GM13977 (cell line): ENCODE measurements around the gene WASL.
"Not testable (repeated sequence)": the region's sequence is repeated elsewhere in the genome, so short reads cannot be mapped to it uniquely, and the experiment has no call there.

Experiments used
- DNase-seq: peaks from one replicate; pipeline ENCODE4 v3.0.0; 2012; ENCODE audit warnings: low spot score
- in situ Hi-C: fragments of 300-500 bp; cut with MboI; formaldehyde crosslinking; loops from one replicate; pipeline ENCODE4 v1.12.0; 2022; ENCODE audit warnings: low sequenced_read_pairs, low pct_unique_long_range_greater_than_20kb, mixed read lengths, inconsistent platforms; ENCODE audit not compliant: unreplicated experiment
- TF ChIP-seq, protein P1 (sequence below): IDR thresholded peaks from 2 replicates; pipeline ENCODE4 v1.5.1; 2012; ENCODE audit warnings: mild to moderate bottlenecking, control low read depth; ENCODE audit not compliant: insufficient read depth; ENCODE audit errors: extremely low read depth, missing control alignments

Gene WASL

GRCh38 chr7:123782071-123782798, 33.4 kb upstream of the WASL start:
- DNase-seq = no peak
- TF ChIP-seq, protein P1, sequence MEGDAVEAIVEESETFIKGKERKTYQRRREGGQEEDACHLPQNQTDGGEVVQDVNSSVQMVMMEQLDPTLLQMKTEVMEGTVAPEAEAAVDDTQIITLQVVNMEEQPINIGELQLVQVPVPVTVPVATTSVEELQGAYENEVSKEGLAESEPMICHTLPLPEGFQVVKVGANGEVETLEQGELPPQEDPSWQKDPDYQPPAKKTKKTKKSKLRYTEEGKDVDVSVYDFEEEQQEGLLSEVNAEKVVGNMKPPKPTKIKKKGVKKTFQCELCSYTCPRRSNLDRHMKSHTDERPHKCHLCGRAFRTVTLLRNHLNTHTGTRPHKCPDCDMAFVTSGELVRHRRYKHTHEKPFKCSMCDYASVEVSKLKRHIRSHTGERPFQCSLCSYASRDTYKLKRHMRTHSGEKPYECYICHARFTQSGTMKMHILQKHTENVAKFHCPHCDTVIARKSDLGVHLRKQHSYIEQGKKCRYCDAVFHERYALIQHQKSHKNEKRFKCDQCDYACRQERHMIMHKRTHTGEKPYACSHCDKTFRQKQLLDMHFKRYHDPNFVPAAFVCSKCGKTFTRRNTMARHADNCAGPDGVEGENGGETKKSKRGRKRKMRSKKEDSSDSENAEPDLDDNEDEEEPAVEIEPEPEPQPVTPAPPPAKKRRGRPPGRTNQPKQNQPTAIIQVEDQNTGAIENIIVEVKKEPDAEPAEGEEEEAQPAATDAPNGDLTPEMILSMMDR = no peak

DNA sequence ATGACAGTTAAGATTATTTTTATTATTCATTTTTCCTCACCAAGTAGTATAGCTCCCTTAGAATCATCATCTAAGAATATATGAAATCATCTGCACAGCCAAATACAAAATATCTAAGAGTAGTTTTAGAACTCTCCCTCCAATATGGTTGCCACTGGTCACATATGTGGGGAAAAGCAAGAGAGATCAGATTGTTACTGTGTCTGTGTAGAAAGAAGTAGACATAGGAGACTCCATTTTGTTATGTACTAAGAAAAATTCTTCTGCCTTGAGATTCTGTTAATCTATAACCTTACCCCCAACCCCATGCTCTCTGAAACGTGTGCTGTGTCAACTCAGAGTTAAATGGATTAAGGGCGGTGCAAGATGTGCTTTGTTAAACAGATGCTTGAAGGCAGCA, 31.7 kb upstream of the WASL start:
- DNase-seq, in situ Hi-C loops: not testable (repeated sequence)

More at GRCh38 chr7:123782071-123782798, 33.4 kb upstream of the WASL start:
- in situ Hi-C loops = no loop called here

GRCh38 chr7:123774496-123774895, 25.7 kb upstream of the WASL start:
- TF ChIP-seq, protein P1 = no peak
- in situ Hi-C loops = no loop called here
- no peak for DNase-seq

DNA sequence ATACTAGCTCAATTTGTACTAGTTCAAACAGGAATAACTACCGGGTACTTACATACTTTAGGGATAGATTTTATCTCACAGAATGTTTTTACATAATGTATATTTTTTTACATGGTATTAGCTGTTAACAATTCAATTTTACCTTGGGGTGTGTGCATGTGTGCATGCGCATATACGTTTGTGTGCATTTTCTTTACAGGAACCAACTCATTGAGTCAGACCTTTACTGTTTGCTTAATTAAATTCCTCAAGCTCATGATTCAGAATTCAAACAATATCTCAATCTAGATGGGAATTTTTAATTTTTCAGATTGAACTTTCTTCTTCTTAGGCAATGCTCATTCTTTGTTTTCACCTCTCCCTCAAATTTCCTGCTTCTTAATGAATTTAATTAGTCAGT, 24.7 kb upstream of the WASL start:
- in situ Hi-C loops = no loop called here
- TF ChIP-seq, protein P1 = no peak
- no peak for DNase-seq

DNA sequence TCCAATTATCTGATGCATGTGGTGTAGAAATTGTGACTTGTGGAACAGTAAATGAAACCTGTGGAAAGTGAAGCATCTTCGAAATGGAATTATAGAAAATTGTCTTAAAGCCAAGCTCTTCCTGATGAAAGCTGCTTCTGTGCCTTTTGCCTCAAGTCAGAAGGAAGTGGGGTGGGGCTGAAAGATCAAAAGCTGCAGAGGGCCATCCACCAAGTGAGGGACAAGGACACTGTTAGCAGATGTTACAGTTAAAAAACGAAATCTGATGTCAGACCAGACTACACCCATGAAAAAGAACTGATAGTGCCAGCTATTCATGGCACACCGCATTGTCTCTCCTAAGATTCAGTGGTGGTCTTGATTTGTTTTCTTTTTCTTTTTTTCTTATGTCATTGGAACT, 23.8 kb upstream of the WASL start:
- TF ChIP-seq, protein P1 = no peak
- in situ Hi-C loops = no loop called here
- DNase-seq = no peak

GRCh38 chr7:123771846-123772245, 23.0 kb upstream of the WASL start:
- in situ Hi-C loops = no loop called here
- TF ChIP-seq, protein P1 = no peak

DNA sequence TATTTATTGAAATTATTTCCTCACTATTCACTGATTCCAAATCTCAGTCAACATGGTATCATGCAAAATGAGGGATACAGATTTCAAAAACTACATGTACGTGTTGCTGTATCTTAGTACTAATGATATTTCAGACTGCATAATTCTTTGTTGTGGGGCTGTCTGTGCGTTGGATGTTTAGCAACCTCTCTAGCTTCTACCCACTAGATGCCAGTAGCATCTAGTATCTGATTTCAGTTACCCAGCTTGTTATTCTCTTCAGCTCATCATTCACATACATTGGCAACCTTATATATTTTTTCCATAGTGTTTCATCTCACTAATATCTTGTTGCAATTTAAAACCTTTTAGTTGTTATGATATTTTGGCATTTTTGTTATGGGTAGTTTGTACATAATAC, 22.5 kb upstream of the WASL start:
- TF ChIP-seq, protein P1 = no peak
- DNase-seq = no peak
- in situ Hi-C loops = no loop called here

More at GRCh38 chr7:123771846-123772245, 23.0 kb upstream of the WASL start:
- DNase-seq = no peak
